Frontal cortex (tissue), 4 donors: ENCODE data around the gene TCN2. TPM values are rescaled to one million over a fixed set of nuclear protein-coding genes. Genes with fewer than 3 reads are reported as not detected.
"Not testable (repeated sequence)": the region's sequence is repeated elsewhere in the genome, so short reads cannot be mapped to it uniquely, and the experiment has no call there.

Experiments used
- DNase-seq, 2 donors: peaks; one replicate each; pipeline ENCODE4 v3.0.0; 2012; ENCODE audit warnings: low spot score in 2 of 2
- FAIRE-seq: peaks from 2 replicates; lab custom pipeline; 2012; peaks lifted over from hg19 to GRCh38; lab: Jason Lieb, UNC
- total RNA-seq: library from RNA; depleted of rRNA; stranded (reverse); fragments of >200 nt; gene quantifications from one replicate; pipeline ENCODE4 v1.2.3, GENCODE V29; 2014
- donor health status: control.
- donor health status: control.
- donor health status: control.

Gene TCN2
- total RNA-seq, 1 donor from 2014 or later: 11.0 TPM

- no peak for FAIRE-seq
- DNase-seq: peak; percentile 50 to 52
Observed at GRCh38 chr22:30574997-30575671, 31.8 kb upstream of the TCN2 start.

GRCh38 chr22:30575859-30576258 lies 31.1 kb upstream of the TCN2 start:
- DNase-seq: no peak
- no peak for FAIRE-seq

DNA sequence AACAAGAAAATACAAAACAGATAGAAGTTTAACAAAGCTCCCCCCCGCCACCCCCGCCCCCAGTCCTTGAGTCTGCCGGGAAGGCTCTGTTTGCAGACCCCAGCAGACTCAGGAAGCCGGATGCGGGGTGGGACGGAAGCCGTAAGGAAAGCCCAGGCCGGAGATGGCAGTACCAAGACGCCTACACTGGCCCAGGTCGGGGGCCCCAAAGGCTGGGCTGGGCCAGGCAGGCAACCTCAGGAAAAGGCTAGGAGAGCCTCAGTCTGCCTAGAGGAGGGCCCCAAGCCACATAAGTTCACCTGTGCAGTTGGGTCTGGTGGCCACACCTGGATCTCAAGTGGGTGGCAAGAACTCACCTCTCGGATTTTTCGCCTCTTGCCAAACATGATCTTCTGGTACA lies 28.5 kb upstream of the TCN2 start:
- FAIRE-seq (no peak), DNase-seq (no peak)

DNA sequence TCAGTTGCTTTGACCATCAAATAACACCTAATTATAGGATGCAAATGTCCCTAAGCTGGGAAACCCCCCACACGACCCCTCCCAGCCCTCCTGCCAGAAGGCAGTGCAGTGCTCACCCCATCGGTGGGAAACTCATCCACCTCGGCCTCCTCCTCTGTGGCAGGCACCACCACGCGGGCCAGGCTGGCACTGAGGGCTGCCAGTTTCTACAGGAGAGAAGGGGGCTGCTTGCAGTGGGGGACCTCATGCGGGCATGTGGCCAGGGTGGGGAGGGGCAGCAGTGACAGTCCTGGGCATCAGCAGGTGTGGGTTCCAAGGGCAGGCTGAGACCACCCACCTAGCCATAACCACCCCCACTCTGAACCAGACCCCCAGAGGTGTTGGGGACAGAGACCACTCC lies 26.1 kb upstream of the TCN2 start:
- no peak for FAIRE-seq

DNA sequence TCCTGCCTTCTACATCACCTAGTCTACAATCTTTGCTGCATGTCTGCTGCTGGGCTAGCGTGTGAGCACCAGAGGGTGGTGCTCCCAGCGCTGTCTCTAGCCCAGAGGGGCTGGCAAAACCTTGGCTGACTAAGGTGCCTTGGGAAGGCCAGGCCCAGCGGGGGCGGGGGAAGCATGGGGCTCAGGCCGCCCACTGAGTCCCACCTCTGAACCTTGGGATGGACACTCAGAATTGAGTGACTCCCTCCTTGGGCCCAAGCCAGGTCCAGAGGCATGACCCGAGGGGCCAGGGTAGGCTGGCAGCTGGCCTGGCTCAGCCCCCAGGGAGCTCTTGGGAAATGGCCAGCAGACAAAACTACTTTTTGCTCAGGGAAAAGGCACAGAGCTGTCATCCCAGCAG lies 24.9 kb upstream of the TCN2 start:
- FAIRE-seq (no peak), DNase-seq (no peak)

More for the DNA sequence above, 26.1 kb upstream of the TCN2 start:
- DNase-seq: no peak

- FAIRE-seq: no peak
- no peak for DNase-seq
Observed at GRCh38 chr22:30582788-30583545, 24.0 kb upstream of the TCN2 start.

DNA sequence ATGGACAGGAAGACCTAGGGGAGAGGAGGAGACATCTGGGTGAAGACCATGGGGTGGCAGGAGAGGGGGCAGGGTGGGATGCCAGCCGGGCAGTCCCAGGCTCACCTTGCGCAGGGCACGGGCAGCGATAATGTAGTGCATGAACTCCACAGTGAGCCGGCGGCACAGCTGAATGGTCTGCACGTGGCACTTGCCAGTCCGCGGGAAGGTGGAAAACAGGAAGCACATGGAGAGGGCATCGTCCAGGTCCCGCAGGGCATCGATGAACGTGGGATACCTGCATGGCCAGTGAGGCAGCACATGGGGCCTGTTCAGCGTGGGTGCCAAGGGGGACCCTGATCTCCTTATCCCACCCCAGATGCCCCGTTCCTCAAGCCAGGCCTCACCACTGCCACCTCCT lies 22.5 kb upstream of the TCN2 start:
- DNase-seq (no peak), FAIRE-seq (no peak)

DNA sequence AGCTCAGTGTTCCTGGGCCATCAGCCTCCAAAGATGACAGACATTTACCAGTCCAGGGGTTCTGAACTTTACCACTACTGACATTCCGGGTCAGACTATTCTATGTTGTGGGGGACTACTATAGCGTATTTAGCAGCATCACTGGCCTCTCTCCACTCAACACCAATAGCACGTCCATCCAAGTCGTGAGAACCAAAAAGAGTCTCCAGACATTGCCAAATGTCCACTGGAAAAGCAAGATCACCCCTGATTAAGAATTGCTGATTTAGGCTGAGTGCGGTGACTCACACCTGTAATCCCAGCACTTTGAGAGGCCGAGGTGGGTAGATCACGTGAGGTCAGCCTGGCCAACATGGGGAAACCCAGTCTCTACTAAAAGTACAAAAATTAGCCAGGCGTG lies 20.6 kb upstream of the TCN2 start:
- FAIRE-seq: no peak
- no peak for DNase-seq

DNA sequence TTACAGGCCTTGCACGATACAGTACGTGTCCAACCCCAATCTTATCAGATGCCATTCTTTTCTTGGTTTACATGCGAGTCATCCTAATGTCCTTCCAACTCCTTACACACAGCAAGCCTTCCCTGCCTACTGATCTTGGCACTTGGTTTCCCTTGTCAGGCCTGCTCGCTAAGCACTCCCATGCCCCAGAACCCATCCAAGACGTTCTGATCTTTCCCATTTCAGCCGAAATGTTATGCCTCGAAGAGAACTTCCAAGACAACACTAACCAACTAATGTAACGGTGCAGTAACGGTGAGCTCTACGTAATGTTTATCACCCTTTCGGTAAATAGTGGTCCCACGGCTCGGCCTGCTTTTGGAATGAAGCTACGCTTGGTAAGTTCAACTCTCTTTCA lies 15.8 kb upstream of the TCN2 start:
- no peak for FAIRE-seq

GRCh38 chr22:30591588-30592359 lies 15.2 kb upstream of the TCN2 start, which contains the start of gene PES1:
TSS of gene PES1 (minus strand) at chr22:30591910. CDS start at chr22:30591833, 77 bp downstream.
- FAIRE-seq: peak; percentile 76

More for the DNA sequence above, 15.8 kb upstream of the TCN2 start:
- no peak for DNase-seq

GRCh38 chr22:30592360-30592713 lies 14.6 kb upstream of the TCN2 start:
- not testable (repeated sequence) for FAIRE-seq, DNase-seq

More at GRCh38 chr22:30591588-30592359, 15.2 kb upstream of the TCN2 start, which contains the start of gene PES1:
- peak; percentile 88 to 95 for DNase-seq

- DNase-seq: no peak
Observed at GRCh38 chr22:30596199-30596598, 10.8 kb upstream of the TCN2 start.

DNA sequence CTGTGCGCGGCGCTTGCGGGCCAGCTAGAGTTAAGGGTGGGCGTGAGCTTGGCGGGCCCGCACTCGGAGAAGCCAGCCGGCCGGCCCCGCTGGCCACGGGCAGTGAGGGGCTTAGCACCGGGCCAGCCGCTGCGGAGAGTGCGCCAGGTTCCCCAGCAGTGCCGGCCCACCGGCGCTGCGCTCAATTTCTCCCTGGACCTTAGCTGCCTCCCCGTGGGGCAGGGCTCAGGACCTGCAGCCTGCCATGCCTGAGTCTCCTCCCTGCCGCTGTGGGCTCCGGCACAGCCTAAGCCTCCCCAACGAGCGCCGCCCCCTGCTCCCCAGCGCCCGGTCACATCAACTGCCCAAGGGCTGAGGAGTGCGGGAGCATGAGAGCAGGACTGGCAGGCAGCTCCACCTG lies 10.1 kb upstream of the TCN2 start:
- DNase-seq: no peak
- no peak for FAIRE-seq

More at GRCh38 chr22:30596199-30596598, 10.8 kb upstream of the TCN2 start:
- no peak for FAIRE-seq

GRCh38 chr22:30598986-30599385 lies 8.0 kb upstream of the TCN2 start:
- no peak for FAIRE-seq
- no peak for DNase-seq

DNA sequence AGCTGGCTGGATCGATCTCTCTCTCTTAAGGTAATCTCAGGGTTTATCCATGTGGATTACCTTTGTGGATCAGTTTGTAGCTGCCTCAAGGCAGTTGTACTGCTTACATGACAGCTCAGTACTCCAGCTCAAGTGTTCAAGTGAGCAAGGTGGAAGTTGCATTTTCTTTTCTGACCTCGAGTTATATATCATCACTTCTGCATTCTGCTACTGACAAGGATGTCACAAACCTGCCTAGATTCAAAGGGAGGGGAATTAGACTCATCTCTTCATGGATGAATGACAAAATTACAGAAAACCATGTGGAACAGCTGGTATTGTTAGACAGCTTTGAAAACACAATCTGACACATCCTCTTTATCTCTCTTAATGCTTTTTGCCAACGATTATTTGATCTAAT lies 6.1 kb upstream of the TCN2 start:
- no peak for DNase-seq
- FAIRE-seq: no peak

GRCh38 chr22:30601464-30601863 lies 5.5 kb upstream of the TCN2 start:
- FAIRE-seq (no peak), DNase-seq (no peak)

DNA sequence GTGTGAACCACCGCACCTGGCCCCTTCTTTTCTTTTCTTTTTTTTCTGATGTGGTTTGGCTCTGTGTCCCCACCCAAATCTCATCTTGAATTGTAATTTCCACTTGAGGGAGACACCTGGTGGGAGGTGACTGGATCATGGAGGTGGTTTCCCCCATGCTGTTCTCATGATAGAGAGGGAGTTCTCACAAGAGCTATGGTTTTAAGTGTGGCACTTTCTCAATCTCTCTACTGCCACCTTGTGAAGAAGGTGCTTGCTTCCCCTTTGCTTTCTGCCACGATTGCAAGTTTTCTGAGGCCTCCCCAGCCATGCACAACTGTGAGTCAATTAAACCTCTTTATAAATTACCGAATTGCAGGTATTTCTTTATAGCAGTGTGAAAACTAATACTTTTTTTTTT lies 4.9 kb upstream of the TCN2 start:
- no peak for FAIRE-seq
- DNase-seq: no peak

DNA sequence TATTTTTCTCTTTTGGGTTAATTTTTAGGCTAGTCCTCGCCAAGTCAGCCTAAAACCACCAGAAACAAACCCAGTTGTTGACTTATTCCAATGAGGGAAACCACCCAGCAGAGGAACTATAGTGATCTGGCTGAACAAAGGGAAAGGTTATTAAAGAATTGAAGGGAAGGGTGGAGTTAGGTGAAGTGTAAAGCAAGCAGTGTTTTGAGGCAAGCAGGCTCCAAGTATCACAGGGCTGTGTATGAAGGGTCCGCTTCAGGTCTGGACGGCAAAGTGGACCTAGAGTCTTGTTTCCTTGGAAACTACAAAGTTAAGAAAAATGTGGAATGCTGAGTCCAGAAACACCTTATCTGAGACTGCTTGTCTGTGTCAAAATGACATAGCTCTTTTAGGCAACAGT lies 3.2 kb upstream of the TCN2 start:
- FAIRE-seq (no peak), DNase-seq (no peak)

DNA sequence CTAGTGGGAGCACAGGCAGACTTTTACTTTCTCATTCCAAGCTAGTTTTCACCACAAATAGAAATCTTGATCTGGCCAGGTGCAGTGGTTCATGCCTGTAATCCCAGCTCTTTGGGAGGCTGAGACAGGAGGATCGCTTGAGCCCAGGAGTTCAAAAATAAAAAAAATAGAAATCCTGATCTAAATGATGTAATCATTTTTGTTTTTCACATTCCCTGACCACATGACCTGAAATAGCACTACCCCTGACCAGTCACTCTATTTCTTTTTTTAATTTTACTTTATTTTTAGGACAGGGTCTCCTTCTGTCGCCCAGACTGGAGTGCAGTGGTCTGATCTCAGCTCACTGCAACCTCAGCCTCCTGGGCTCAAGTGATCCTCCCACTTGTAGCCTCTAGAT lies 2.3 kb upstream of the TCN2 start:
- FAIRE-seq: no peak
- no peak for DNase-seq

DNA sequence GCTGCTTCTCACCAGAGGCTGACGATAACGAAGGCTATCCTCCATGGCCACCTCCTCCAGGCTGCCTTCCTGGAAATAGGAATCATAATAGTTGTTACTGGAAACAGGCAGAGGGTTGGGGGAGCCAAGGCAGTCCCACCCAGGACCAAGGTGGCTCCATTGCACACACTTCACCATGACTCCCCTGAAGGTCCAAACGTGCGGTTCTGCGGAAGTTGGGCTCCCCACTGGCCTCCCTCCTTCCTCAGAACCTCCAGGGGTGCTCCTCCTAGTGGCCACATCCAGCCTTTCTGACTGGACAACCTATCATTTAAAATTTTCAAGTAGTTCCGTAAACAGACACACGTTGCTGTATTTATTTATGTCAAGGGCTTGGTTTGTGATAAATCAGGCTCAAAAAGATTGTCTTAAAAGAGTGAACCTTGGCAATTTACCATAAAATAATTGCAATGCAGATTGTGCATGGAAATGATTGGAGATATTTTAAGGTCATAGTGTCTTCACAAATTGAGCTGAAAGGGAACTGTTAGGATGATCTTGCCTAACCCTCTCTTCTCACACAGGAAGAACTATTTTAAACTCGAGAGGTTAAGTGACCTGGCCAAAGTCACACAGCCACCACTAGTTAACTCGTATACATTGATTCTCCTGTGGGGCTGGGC lies 1.4 kb upstream of the TCN2 start:
- peak in 1 of 2 donors; percentile 38 for DNase-seq
- no peak for FAIRE-seq
